ENCODE measurements around the gene TBC1D16.
A peak's percentile ranks its signal among the peaks of the same experiment; 100 is the strongest.
"Not testable (repeated sequence)": the region's sequence is repeated elsewhere in the genome, so short reads cannot be mapped to it uniquely, and the experiment has no call there.

TBC1D16 gene

GRCh38 chr17:80050706-80051105 lies 15.0 kb upstream of the TBC1D16 start:
- no peak for DNase-seq (ENCODE audit: low read depth)
- TF ChIP-seq, protein P1, sequence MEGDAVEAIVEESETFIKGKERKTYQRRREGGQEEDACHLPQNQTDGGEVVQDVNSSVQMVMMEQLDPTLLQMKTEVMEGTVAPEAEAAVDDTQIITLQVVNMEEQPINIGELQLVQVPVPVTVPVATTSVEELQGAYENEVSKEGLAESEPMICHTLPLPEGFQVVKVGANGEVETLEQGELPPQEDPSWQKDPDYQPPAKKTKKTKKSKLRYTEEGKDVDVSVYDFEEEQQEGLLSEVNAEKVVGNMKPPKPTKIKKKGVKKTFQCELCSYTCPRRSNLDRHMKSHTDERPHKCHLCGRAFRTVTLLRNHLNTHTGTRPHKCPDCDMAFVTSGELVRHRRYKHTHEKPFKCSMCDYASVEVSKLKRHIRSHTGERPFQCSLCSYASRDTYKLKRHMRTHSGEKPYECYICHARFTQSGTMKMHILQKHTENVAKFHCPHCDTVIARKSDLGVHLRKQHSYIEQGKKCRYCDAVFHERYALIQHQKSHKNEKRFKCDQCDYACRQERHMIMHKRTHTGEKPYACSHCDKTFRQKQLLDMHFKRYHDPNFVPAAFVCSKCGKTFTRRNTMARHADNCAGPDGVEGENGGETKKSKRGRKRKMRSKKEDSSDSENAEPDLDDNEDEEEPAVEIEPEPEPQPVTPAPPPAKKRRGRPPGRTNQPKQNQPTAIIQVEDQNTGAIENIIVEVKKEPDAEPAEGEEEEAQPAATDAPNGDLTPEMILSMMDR (conservative IDR thresholded peaks at IDR 0.05; ENCODE audit: low read depth, low read length), result no peak
- no peak overlapping the region for H3K4me3 ChIP-seq (ENCODE audit: low read length)

GRCh38 chr17:80049986-80050385 lies 14.3 kb upstream of the TBC1D16 start:
- TF ChIP-seq, protein P1 (conservative IDR thresholded peaks at IDR 0.05; ENCODE audit: low read depth, low read length), result no peak
- no peak overlapping the region for H3K4me3 ChIP-seq (ENCODE audit: low read length)
- no peak for DNase-seq (ENCODE audit: low read depth)

GRCh38 chr17:80047176-80047575 lies 11.5 kb upstream of the TBC1D16 start:
- no peak overlapping the region for H3K4me3 ChIP-seq (ENCODE audit: low read length)
- no peak for DNase-seq (ENCODE audit: low read depth)
- TF ChIP-seq, protein P1 (conservative IDR thresholded peaks at IDR 0.05; ENCODE audit: low read depth, low read length), result no peak

- not testable (repeated sequence) for DNase-seq (ENCODE audit: low read depth); H3K4me3 ChIP-seq (ENCODE audit: low read length)
These were observed 11.0 kb upstream of the TBC1D16 start for GRCh38 chr17:80046709-80047108.

- no peak overlapping the region for H3K4me3 ChIP-seq (ENCODE audit: low read length)
- TF ChIP-seq, protein P1 (conservative IDR thresholded peaks at IDR 0.05; ENCODE audit: low read depth, low read length), result no peak
- DNase-seq (ENCODE audit: low read depth), result no peak
These were observed 10.0 kb upstream of the TBC1D16 start for GRCh38 chr17:80045703-80046102.

- no peak overlapping the region for H3K4me3 ChIP-seq (ENCODE audit: low read length)
- DNase-seq (ENCODE audit: low read depth), result no peak
- TF ChIP-seq, protein P1 (conservative IDR thresholded peaks at IDR 0.05; ENCODE audit: low read depth, low read length), result no peak
These were observed 8.3 kb upstream of the TBC1D16 start for GRCh38 chr17:80043963-80044362.

- no peak for DNase-seq (ENCODE audit: low read depth)
- TF ChIP-seq, protein P1 (conservative IDR thresholded peaks at IDR 0.05; ENCODE audit: low read depth, low read length), result no peak
- peak overlapping the region; percentile 82 for H3K4me3 ChIP-seq (ENCODE audit: low read length)
These were observed 1.2 kb upstream of the TBC1D16 start for GRCh38 chr17:80036715-80037477.

Measured in retinal pigment epithelial cell (primary cell).